T-cell (primary cell): ENCODE results near the gene CCDC154. TPM values are rescaled to one million over a fixed set of nuclear protein-coding genes. Genes with fewer than 3 reads are reported as not detected.

ENCODE experiments used
- ATAC-seq, 4 experiments: fragments of 200-7000 bp in 3 of 4; fragments of 150-1000 bp in 1 of 4; cut with Tn5 transposase; replicated peaks in 1 of 4; 1 replicate in 3 of 4; 2 replicates in 1 of 4; pipeline ENCODE4 v1.10.0; 2021; ENCODE audit warnings: moderate library complexity in 3 of 4, mild to moderate bottlenecking in 2 of 4, moderate number of reproducible peaks in 1 of 4
- CTCF ChIA-PET, 2 donors: fragments of 300-600 bp; sonication (Branson Sonifier 250); formaldehyde crosslinking; loops; one replicate each; lab custom pipeline; 2022; ENCODE audit warnings: antibody characterized with exemption in 2 of 2; lab: Charles Lee
- POLR2A ChIA-PET, 2 donors: fragments of 300-600 bp; sonication (Branson Sonifier 250); formaldehyde crosslinking; loops; one replicate each; lab custom pipeline; 2022; ENCODE audit warnings: antibody characterized with exemption in 2 of 2; lab: Charles Lee
- DNase-seq, 35 experiments: peaks; one replicate each; pipeline versions ENCODE4 v3.0.0 to v3.0.0-alpha.2; 2013 to 2023
- H3K27ac ChIP-seq: one replicate; pipeline ENCODE4 v1.5.1; 2013; ENCODE audit warnings: low read length
- H3K27me3 ChIP-seq, 2 experiments: replicated peaks in 1 of 2; 1 replicate in 1 of 2; 2 replicates in 1 of 2; pipeline versions ENCODE4 v1.6.1 to v1.7.0; 2013; ENCODE audit warnings: low read length in 1 of 2, mixed read lengths in 1 of 2; ENCODE audit not compliant: control insufficient read depth in 2 of 2, insufficient read depth in 2 of 2; ENCODE audit errors: extremely low read depth in 1 of 2
- H3K36me3 ChIP-seq, 2 donors: 1 replicate in 1 of 2; 2 replicates in 1 of 2; pipeline versions ENCODE4 v1.6.1 to v1.7.0; 2013; ENCODE audit warnings: low read length in 1 of 2; ENCODE audit not compliant: control insufficient read depth in 2 of 2, insufficient read depth in 1 of 2; ENCODE audit errors: extremely low read depth in 1 of 2
- H3K4me1 ChIP-seq, 2 experiments: 1 replicate in 1 of 2; 2 replicates in 1 of 2; pipeline versions ENCODE4 v1.6.1 to v1.7.0; 2013; ENCODE audit warnings: low read length in 2 of 2, mixed read lengths in 1 of 2; ENCODE audit not compliant: insufficient read depth in 2 of 2, control insufficient read depth in 1 of 2; ENCODE audit errors: extremely low read depth in 1 of 2
- H3K4me3 ChIP-seq, 2 donors: 1 replicate in 1 of 2; 2 replicates in 1 of 2; pipeline versions ENCODE4 v1.5.1 to v1.7.0; 2013; ENCODE audit warnings: mild to moderate bottlenecking in 2 of 2, low read length in 1 of 2, moderate library complexity in 1 of 2; ENCODE audit not compliant: control insufficient read depth in 1 of 2; ENCODE audit errors: extremely low read depth in 1 of 2
- H3K9me3 ChIP-seq: 2 replicates; pipeline ENCODE4 v1.7.0; 2013
- H3K27ac Mint-ChIP-seq, 2 donors: one replicate each; pipeline ENCODE4 v1.8.0; 2020 to 2021; ENCODE audit warnings: mild to moderate bottlenecking in 2 of 2, mixed read lengths in 2 of 2
- H3K27me3 Mint-ChIP-seq, 2 donors: one replicate each; pipeline ENCODE4 v1.8.0; 2021 to 2022; ENCODE audit warnings: mixed read lengths in 2 of 2
- H3K36me3 Mint-ChIP-seq: one replicate; pipeline ENCODE4 v1.8.0; 2021; ENCODE audit warnings: mixed read lengths
- H3K4me1 Mint-ChIP-seq, 3 donors: one replicate each; pipeline ENCODE4 v1.8.0; 2020 to 2022; ENCODE audit warnings: mixed read lengths in 3 of 3, mild to moderate bottlenecking in 1 of 3
- H3K4me3 Mint-ChIP-seq, 3 donors: one replicate each; pipeline ENCODE4 v1.8.0; 2020 to 2022; ENCODE audit warnings: mild to moderate bottlenecking in 3 of 3, mixed read lengths in 3 of 3, moderate library complexity in 3 of 3
- H3K9me3 Mint-ChIP-seq, 3 donors: one replicate each; pipeline ENCODE4 v1.8.0; 2020 to 2022; ENCODE audit warnings: mixed read lengths in 3 of 3
- WGBS: methylation state at CpG from one replicate; pipeline ENCODE4 v1.1.5; 2013; ENCODE audit warnings: missing lambda C conversion rate; ENCODE audit not compliant: insufficient coverage; 5-methylcytosine and 5-hydroxymethylcytosine counted together
- total RNA-seq, 35 experiments: library from RNA in 6 of 35; stranded (reverse) in 6 of 35; fragments of 120-200 nt in 1 of 35; gene quantifications; one replicate each; pipeline versions ENCODE4 v1.2.1 to v1.2.4 and lab custom pipeline; 2013 to 2026

Gene CCDC154
- total RNA-seq, 5 donors from 2014 or later (not counting 1 experiment from before 2014, with no cell fraction given) = 2.5 to 9.3 (median 6.5) TPM

DNA sequence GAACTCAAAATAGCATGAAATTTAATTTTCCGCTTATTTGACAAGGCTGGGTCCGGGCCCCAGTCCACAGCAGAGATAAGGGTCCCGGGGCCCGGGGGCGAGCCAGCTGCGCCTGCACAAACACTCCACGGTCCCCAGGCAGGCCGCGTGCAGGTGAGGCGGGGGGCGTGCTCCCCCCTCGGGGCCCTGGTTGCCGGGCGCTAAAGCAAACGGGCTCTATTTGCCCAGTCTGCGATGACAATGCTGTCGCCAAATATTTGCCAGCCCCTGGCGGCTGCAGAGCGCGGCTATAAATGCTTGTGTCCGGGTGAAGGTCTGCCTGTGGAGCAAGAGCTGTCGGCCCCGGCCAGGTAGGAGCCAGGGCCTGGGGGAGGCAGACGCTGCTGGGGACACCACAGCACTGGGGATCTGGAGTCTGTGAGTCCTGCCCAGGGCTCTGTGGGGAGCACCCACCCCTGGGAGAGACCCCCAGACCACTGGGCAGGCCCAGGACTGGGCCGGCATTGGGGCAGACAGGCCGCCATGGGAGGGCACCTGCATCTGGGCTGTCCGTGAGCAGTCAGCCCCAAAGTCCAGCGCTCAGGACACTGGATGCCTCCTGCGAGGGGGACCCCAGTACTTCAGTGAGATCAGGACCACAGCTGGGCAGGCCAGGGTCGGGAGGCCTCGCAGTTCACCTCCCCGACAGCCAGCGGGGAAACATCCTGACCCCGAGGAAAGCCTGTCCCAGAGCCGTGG is 13.4 kb downstream of the CCDC154 start, which contains the start of gene PERCC1:
Gene PERCC1, plus strand, starts transcription at position 320 of the 738 bp plus-strand sequence. CDS start 1,516 bp downstream, outside the sequence.
- Mint-ChIP-seq H3K4me3 (peak within 1 kb of the TSS in 2 of 3 donors; percentile 37 to 44), H3K27ac (peak within 1 kb of the TSS; percentile 59 to 72), H3K27me3 (peaks cover 0 to 3% of the 10 kb centered on the region in 2 donors), H3K9me3 (no peaks in the 10 kb centered on the region), H3K4me1 (no peaks in the 10 kb centered on the region), H3K36me3 (no peaks in the 10 kb centered on the region)
- Histone ChIP-seq H3K4me3 (no peak within 1 kb of the TSS), H3K4me1 (peaks cover 0 to 36% of the 10 kb centered on the region in 2 experiments), H3K9me3 (no peaks in the 10 kb centered on the region), H3K36me3 (no peaks in the 10 kb centered on the region), H3K27me3 (peaks cover 0 to 38% of the 10 kb centered on the region in 2 experiments), H3K27ac (no peak within 1 kb of the TSS)
- no peak for DNase-seq
- WGBS = 76% methylated on average over 33 of the region's 35 CpGs
- ATAC-seq = no peak
- POLR2A ChIA-PET = no interaction called here
- CTCF ChIA-PET = no interaction called here

DNA sequence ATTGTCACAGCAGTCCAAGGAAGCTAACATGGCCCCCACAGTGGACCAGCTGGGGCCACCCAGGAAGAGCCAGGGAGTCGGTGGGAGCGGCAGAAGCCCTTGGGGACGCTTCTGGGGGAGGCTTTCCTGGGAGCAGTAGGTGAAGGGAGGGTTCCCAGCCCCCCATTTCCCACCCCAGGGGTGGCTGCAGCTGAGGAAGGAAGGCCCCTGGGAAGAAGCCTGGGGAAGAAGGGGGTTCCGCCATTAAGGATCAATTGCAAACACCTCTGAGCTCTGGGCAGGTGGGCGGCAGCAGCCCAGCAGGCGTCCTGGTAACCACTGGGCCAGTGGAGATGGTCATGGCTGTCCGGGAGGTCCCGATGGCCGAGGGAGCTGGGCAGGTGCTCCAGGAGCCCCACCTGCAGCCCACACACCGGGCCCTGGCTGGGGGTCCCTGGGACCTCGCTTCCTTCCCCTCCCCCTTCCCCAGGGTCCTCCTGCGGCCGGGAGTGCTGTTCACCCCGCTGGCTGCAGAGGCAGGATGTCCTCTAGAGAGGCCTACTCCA is 14.1 kb downstream of the CCDC154 start:
- Mint-ChIP-seq H3K4me3 (no peak overlapping the region), H3K36me3 (no peaks in the 10 kb centered on the region), H3K27ac (no peak overlapping the region), H3K9me3 (no peaks in the 10 kb centered on the region), H3K4me1 (no peaks in the 10 kb centered on the region), H3K27me3 (peaks cover 0 to 3% of the 10 kb centered on the region in 2 donors)
- peaks cover 0 to 38% of the 10 kb centered on the region in 2 experiments for H3K27me3 ChIP-seq
- ChIA-PET POLR2A (no interaction called here), CTCF (no interaction called here)
- ATAC-seq = no peak
- H3K4me1 ChIP-seq = peaks cover 0 to 36% of the 10 kb centered on the region in 2 experiments
- no peak overlapping the region for H3K27ac ChIP-seq
- no peak for DNase-seq
- no peaks in the 10 kb centered on the region for H3K9me3 ChIP-seq
- 65% methylated on average over 11 of the region's 14 CpGs for WGBS
- H3K36me3 ChIP-seq = no peaks in the 10 kb centered on the region
- H3K4me3 ChIP-seq = no peak overlapping the region

DNA sequence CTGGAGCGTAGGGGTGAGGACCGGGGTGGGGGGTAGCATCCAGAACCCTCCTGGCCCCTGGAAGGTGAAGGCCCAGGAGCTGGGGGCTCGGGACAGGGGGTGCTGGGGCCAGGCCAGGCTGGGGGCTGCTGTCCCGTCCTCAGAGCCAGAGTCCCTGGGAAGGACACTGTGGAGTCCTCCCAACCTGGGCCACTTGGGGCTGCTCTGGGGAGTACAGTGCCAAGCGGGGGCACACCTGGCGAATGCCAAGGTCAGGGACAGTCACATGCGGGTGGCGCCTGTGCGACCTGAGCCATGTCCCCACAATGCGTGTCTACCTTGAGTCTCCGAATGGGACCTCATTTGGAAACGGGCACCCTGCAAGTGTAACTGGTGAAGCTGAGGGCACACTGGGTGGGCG is 14.7 kb downstream of the CCDC154 start:
- H3K4me1 ChIP-seq = peaks cover 0 to 36% of the 10 kb centered on the region in 2 experiments
- H3K27me3 ChIP-seq = peaks cover 0 to 38% of the 10 kb centered on the region in 2 experiments
- H3K27ac ChIP-seq = no peak overlapping the region
- H3K9me3 Mint-ChIP-seq = no peaks in the 10 kb centered on the region
- CTCF ChIA-PET = no interaction called here
- no peaks in the 10 kb centered on the region for H3K36me3 ChIP-seq
- H3K36me3 Mint-ChIP-seq = no peaks in the 10 kb centered on the region
- H3K27me3 Mint-ChIP-seq = peaks cover 0 to 3% of the 10 kb centered on the region in 2 donors
- DNase-seq (no peak), ATAC-seq (no peak)
- no peaks in the 10 kb centered on the region for H3K9me3 ChIP-seq
- H3K4me1 Mint-ChIP-seq = no peaks in the 10 kb centered on the region
- 94% methylated on average over 13 of the region's 13 CpGs for WGBS
- POLR2A ChIA-PET = interaction anchor here in 1 of 2 donors (0.6 kb wide), 1 partner anchor 353 kb away, joined by 4 read pairs; the partner anchor contains the start of genes NUBP2 and SPSB3
- H3K4me3 Mint-ChIP-seq = no peak overlapping the region
- no peak overlapping the region for H3K27ac Mint-ChIP-seq
- no peak overlapping the region for H3K4me3 ChIP-seq

DNA sequence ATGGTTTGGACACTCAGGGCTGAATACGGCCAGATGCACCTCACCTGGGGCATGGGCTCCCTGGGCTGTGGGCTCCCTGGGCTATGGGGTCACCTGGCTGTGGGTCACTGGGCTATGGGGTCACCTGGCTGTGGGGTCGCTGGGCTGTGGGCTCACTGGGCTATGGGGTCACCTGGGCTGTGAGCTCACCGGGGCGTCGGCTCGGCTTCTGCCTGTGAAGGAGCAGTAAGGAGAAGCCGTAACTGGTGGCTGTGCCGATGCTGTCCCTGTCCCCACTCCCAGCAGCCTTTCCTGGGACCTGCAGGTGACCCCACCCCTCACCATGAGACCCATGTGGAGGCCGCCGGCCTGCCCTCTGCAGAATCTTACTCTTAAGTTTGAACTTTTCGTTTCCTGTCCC is 15.3 kb downstream of the CCDC154 start:
- POLR2A ChIA-PET = interaction anchor here in 1 of 2 donors (0.6 kb wide), 1 partner anchor 354 kb away, joined by 4 read pairs; the partner anchor contains the start of genes NUBP2 and SPSB3
- CTCF ChIA-PET = no interaction called here

DNA sequence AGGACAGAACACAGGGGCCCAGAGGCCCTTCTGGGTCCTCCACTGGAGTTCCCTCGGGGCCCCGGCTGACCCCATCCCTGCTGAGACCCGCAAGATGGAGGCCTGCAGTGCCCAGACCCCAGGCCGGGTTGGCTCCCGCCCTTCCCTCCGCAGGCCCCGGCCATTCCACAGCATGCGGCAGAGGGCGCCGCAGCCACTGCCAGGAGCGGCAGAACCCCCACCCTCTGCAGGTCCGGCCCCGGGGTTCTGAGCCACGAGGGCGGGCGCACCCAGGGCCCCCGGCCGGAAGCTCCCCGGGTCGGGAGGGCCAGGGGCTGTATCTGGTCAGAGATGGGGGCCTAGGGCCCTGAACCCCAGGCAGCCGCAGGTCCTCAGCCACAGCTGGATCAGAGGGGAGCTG is 15.8 kb downstream of the CCDC154 start:
- POLR2A ChIA-PET = no interaction called here
- no peaks in the 10 kb centered on the region for H3K9me3 ChIP-seq
- no peaks in the 10 kb centered on the region for H3K9me3 Mint-ChIP-seq

More for the DNA sequence above, 15.3 kb downstream of the CCDC154 start:
- H3K27ac Mint-ChIP-seq = no peak overlapping the region
- H3K36me3 Mint-ChIP-seq = no peaks in the 10 kb centered on the region
- DNase-seq = no peak
- Histone ChIP-seq H3K4me3 (no peak overlapping the region), H3K9me3 (no peaks in the 10 kb centered on the region), H3K36me3 (no peaks in the 10 kb centered on the region), H3K4me1 (peaks cover 0 to 36% of the 10 kb centered on the region in 2 experiments), H3K27ac (no peak overlapping the region), H3K27me3 (peaks cover 0 to 38% of the 10 kb centered on the region in 2 experiments)
- H3K27me3 Mint-ChIP-seq = peaks cover 0 to 3% of the 10 kb centered on the region in 2 donors
- no peak overlapping the region for H3K4me3 Mint-ChIP-seq
- ATAC-seq = no peak
- H3K4me1 Mint-ChIP-seq = no peaks in the 10 kb centered on the region
- WGBS = 57% methylated on average over 3 of the region's 11 CpGs
- H3K9me3 Mint-ChIP-seq = no peaks in the 10 kb centered on the region

More for the DNA sequence above, 15.8 kb downstream of the CCDC154 start:
- no peaks in the 10 kb centered on the region for H3K36me3 ChIP-seq
- Mint-ChIP-seq H3K4me3 (no peak overlapping the region), H3K27me3 (peaks cover 0 to 3% of the 10 kb centered on the region in 2 donors), H3K27ac (no peak overlapping the region), H3K36me3 (no peaks in the 10 kb centered on the region), H3K4me1 (no peaks in the 10 kb centered on the region)
- ATAC-seq = peak; percentile 41 to 77 (median 60)
- 21% methylated on average over 8 of the region's 21 CpGs for WGBS
- DNase-seq = peak in 17 of 35 experiments; percentile 17 to 51 (median 33)
- CTCF ChIA-PET = no interaction called here
- H3K27ac ChIP-seq = no peak overlapping the region
- H3K4me1 ChIP-seq = peaks cover 0 to 31% of the 10 kb centered on the region in 2 experiments
- peaks cover 0 to 38% of the 10 kb centered on the region in 2 experiments for H3K27me3 ChIP-seq
- no peak overlapping the region for H3K4me3 ChIP-seq
